ENCODE results near the gene TRPC5OS. TPM values are rescaled to one million over a fixed set of nuclear protein-coding genes. Genes with fewer than 3 reads are reported as not detected.

TRPC5OS gene
- total RNA-seq, 2 experiments from 2014 or later = not detected

DNA sequence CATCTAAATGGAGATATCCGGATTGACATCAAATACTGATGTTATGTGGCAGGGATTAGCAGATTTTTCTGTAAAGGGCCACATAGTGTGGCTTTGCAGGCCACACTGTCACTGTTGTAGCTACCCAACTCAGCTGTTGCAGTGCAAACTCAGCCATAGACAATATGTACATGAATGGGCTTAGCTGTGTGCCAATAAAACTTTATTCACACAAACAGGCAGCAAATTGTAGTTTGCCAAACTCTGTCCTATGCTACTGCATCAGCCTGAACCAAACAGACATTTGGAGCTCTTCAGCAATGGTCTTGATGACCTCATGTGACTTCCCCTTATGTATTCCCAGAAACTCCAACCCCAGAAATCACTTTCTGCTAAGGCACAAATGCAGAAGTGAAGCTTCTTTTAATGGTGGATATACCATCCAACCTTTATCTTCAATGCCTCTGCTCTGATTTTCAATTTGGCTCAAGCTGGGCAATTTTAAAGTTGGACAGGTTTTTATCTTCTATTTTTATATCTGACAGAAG is 18.4 kb upstream of the TRPC5OS start:
- Histone ChIP-seq H3K4me1 (ENCODE audit: insufficient read depth, low read length) (no peaks in the 10 kb centered on the region), H3K4me3 (ENCODE audit: low read length) (no peak overlapping the region), H3K27me3 (ENCODE audit: control insufficient read depth in 1 of 2, insufficient read depth in 2 of 2, low read length in 2 of 2) (no peaks in the 10 kb centered on the region), H3K9me3 (ENCODE audit: control insufficient read depth in 1 of 2, insufficient read depth in 1 of 2, low read length in 2 of 2) (no peaks in the 10 kb centered on the region), H3K27ac (ENCODE audit: low read depth in 1 of 2, low read length in 2 of 2) (no peak overlapping the region), H3K36me3 (ENCODE audit: insufficient read depth, low read length) (no peaks in the 10 kb centered on the region)
- Mint-ChIP-seq H3K36me3 (ENCODE audit: low read depth) (no peaks in the 10 kb centered on the region), H3K27me3 (no peaks in the 10 kb centered on the region), H3K9me3 (no peaks in the 10 kb centered on the region), H3K4me3 (no peak overlapping the region), H3K27ac (no peak overlapping the region), H3K4me1 (ENCODE audit: low read depth) (no peaks in the 10 kb centered on the region)
- ChIA-PET CTCF (no interaction called here), POLR2A (no interaction called here)
- no peak for TF ChIP-seq CTCF (IDR thresholded peaks at IDR 0.05)
- DNase-seq (no peak), ATAC-seq (ENCODE audit: poor library complexity) (no peak)
- intact Hi-C loops (cut with DNase I, micrococcal nuclease) = no loop called here

- intact Hi-C loops (cut with DNase I, micrococcal nuclease) = no loop called here
- POLR2A ChIA-PET = no interaction called here
- H3K27me3 Mint-ChIP-seq = no peaks in the 10 kb centered on the region
Measured at GRCh38 chrX:111861605-111862004, 14.4 kb upstream of the TRPC5OS start.

DNA sequence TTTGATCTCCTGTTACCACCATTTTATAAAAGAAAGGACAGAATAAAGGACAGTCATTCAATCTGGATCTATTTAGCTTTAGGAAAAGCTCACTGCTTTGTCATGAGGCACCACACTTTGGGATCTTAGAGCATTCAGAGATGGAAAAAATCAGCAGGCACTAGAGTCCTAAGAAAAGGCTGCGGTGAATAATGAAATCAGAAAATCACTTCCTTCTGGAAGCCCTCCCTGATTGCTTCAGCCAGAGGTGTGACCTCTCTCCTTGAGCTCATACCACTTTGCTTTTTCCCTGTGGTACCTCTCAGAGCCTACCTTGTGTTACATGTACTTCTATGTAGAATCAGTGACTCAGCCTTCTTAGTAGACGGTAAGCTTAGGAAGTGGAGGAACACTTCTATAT is 8.7 kb upstream of the TRPC5OS start:
- H3K4me3 ChIP-seq (ENCODE audit: low read length) = no peak overlapping the region
- H3K27ac Mint-ChIP-seq = no peak overlapping the region
- H3K9me3 Mint-ChIP-seq = no peaks in the 10 kb centered on the region
- H3K4me1 ChIP-seq (ENCODE audit: insufficient read depth, low read length) = no peaks in the 10 kb centered on the region
- H3K4me1 Mint-ChIP-seq (ENCODE audit: low read depth) = no peaks in the 10 kb centered on the region
- no peak for DNase-seq
- intact Hi-C loops (cut with DNase I, micrococcal nuclease) = loop anchor here in 1 of 2 experiments (5.0 kb wide), 1 partner anchor 865 kb away; no protein-coding TSS in a partner anchor
- H3K27me3 ChIP-seq (ENCODE audit: control insufficient read depth in 1 of 2, insufficient read depth in 2 of 2, low read length in 2 of 2) = peaks cover 2 to 17% of the 10 kb centered on the region in 2 experiments
- H3K36me3 ChIP-seq (ENCODE audit: insufficient read depth, low read length) = no peaks in the 10 kb centered on the region
- no peak for ATAC-seq (ENCODE audit: poor library complexity)
- H3K4me3 Mint-ChIP-seq = no peak overlapping the region
- POLR2A ChIA-PET = no interaction called here
- no peaks in the 10 kb centered on the region for H3K9me3 ChIP-seq (ENCODE audit: control insufficient read depth in 1 of 2, insufficient read depth in 1 of 2, low read length in 2 of 2)
- TF ChIP-seq CTCF (IDR thresholded peaks at IDR 0.05) = no peak
- no peaks in the 10 kb centered on the region for H3K36me3 Mint-ChIP-seq (ENCODE audit: low read depth)
- CTCF ChIA-PET = interaction anchor here (0.5 kb wide), 1 partner anchor 8 kb away, joined by 3 read pairs; no protein-coding TSS in a partner anchor
- H3K27me3 Mint-ChIP-seq = peaks cover 17% of the 10 kb centered on the region
- no peak overlapping the region for H3K27ac ChIP-seq (ENCODE audit: low read depth in 1 of 2, low read length in 2 of 2)

More at GRCh38 chrX:111861605-111862004, 14.4 kb upstream of the TRPC5OS start:
- Mint-ChIP-seq H3K4me1 (ENCODE audit: low read depth) (no peaks in the 10 kb centered on the region), H3K27ac (no peak overlapping the region), H3K9me3 (no peaks in the 10 kb centered on the region), H3K36me3 (ENCODE audit: low read depth) (no peaks in the 10 kb centered on the region), H3K4me3 (no peak overlapping the region)
- H3K9me3 ChIP-seq (ENCODE audit: control insufficient read depth in 1 of 2, insufficient read depth in 1 of 2, low read length in 2 of 2) = no peaks in the 10 kb centered on the region
- peaks cover 2 to 4% of the 10 kb centered on the region in 2 experiments for H3K27me3 ChIP-seq (ENCODE audit: control insufficient read depth in 1 of 2, insufficient read depth in 2 of 2, low read length in 2 of 2)
- no peak for DNase-seq
- TF ChIP-seq CTCF (IDR thresholded peaks at IDR 0.05) = no peak
- H3K36me3 ChIP-seq (ENCODE audit: insufficient read depth, low read length) = no peaks in the 10 kb centered on the region
- CTCF ChIA-PET = no interaction called here
- ATAC-seq (ENCODE audit: poor library complexity) = no peak
- no peaks in the 10 kb centered on the region for H3K4me1 ChIP-seq (ENCODE audit: insufficient read depth, low read length)
- no peak overlapping the region for H3K4me3 ChIP-seq (ENCODE audit: low read length)
- H3K27ac ChIP-seq (ENCODE audit: low read depth in 1 of 2, low read length in 2 of 2) = no peak overlapping the region
